Measurements from ENCODE around the gene ASXL3.
A peak's percentile ranks its signal among the peaks of the same experiment; 100 is the strongest.

ASXL3 gene

DNA sequence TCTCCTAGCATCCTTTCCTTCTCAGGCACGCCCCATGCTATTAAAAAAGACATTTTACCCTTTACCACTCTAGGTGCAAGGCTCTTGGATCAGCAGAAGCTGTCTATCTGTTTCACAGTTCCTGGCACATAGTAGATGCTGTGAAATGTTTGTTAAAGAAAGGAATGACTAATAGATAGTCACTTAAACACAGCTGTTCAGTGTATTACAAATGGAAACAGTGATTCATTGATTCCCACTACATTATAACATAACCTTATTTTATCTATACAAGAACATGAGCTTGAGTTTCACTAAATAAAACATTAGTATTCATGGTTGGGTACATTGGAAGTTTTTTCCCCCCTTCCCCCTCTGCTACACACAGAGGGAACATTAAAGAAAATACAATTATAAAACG is 142.1 kb downstream of the ASXL3 start:
- no peak for DNase-seq (ENCODE audit: low spot score)

- no peak for DNase-seq (ENCODE audit: low spot score)
Observed at GRCh38 chr18:33729556-33729955, 151.5 kb downstream of the ASXL3 start.

DNA sequence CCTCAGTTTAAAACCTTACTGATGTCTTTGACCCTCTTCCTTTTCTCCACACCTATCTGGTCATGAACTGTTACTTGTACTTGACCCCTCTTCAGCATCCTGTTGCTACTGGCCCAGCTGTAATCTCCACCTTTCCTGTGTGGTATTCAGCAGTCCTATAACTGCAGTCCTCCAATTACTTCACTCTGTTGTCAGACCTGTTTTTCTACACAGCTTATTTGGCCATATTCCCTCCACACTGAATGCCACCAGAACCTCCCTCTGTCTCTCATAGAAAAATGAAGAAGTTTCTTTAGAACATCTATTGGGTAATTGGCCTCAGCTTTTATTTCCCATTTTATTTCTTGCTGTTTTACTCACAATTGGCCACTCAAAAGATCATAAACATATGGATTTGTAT is 155.4 kb downstream of the ASXL3 start:
- no peak for DNase-seq (ENCODE audit: low spot score)

DNA sequence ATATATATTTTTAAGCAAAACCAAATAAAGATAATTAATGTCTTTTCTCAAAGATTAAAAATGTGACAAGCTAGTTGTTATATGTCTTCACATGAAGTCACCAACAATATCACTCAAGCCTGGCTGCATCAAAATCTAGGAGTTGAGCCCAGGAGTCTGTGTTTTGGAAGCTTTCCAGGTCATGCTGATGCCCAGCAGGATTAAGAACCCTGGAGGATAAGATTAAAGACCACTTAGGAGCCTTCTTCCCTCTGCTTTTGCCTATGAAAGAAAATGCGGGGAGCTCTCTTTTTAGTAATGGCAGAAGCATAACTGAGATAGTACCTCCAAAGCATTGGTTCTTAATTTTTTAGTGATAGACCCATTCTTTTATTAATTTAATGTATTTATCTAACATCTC is 157.4 kb downstream of the ASXL3 start:
- no peak for DNase-seq (ENCODE audit: low spot score)

DNA sequence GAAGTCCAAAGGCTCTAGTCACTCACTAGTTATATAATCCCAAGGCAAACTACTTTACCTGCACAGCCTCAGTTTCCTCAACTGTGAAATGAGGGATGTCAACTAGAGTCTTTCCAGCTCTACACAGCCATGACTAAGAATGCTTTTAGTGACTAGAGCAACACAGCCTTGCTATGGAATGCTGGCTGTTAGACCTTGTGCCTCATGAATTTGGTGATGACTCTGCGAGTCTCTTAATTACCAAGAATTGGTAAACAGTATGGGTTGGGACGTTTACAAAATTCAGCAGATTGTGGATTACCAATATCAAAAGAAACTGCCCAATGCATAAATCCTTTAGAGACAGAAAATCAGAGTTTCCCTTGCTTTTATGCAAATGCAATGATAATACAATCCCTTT is 163.7 kb downstream of the ASXL3 start:
- DNase-seq (ENCODE audit: low spot score), result no peak

DNA sequence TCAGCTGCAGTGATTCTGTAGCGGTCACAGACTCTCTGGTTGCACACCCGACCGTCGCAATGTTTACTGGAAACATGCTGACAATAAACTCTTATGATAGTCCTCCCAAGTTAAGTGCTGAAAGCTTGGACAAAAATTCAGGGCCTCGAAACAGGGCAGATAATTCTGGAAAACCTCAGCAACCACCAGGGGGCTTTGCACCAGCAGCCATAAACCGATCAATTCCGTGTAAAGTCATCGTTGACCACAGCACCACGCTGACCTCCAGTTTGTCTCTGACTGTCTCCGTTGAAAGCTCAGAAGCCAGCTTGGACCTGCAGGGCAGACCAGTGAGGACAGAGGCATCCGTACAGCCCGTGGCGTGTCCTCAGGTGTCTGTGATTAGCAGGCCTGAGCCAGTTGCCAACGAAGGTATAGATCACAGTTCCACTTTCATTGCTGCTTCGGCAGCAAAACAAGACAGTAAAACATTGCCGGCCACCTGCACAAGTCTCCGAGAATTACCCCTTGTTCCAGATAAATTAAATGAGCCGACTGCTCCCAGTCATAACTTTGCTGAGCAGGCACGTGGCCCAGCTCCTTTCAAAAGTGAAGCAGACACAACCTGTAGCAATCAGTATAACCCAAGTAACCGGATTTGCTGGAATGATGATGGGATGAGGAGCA is 166.1 kb downstream of the ASXL3 start:
- DNase-seq (ENCODE audit: low spot score), result no peak

- DNase-seq (ENCODE audit: low spot score), result no peak
Observed at GRCh38 chr18:33745151-33745795, 167.3 kb downstream of the ASXL3 start.

DNA sequence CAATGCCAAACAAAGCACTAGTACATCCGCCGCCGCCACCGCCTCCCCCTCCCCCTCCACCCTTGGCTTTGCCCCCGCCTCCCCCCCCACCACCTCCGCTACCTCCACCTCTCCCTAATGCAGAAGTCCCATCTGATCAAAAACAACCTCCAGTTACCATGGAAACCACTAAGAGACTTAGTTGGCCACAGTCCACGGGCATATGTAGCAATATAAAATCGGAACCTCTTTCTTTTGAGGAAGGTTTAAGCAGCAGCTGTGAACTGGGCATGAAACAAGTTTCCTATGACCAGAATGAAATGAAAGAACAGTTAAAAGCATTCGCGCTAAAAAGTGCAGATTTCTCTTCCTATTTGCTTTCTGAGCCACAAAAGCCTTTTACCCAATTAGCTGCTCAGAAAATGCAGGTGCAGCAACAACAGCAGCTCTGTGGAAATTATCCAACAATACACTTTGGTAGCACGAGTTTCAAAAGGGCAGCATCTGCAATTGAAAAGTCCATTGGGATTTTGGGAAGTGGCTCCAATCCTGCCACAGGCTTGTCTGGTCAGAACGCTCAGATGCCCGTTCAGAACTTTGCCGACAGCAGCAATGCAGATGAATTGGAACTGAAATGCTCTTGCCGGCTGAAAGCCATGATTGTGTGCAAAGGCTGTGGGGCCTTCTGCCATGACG is 168.0 kb downstream of the ASXL3 start:
- peak; percentile 43 for DNase-seq (ENCODE audit: low spot score)

GRCh38 chr18:33749834-33750233 is 171.8 kb downstream of the ASXL3 start:
- no peak for DNase-seq (ENCODE audit: low spot score)

DNA sequence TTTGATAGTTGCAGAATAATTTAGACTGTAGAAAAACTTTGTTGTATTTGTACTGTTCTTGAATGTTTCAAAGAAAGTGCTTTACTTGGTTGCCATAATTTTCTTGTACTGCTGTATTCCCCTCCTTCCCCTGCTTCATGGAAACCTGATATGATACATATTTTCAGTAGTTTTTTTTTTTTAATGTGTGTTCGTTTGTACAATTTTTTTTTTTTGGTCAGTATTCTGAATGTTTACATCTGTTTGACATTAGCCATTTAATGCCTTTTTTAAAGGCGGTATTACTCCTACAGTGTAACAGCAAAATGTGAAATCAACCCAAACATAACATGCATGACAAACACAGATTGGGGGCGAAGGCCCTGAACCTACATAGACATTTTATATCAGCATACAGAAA is 172.3 kb downstream of the ASXL3 start:
- DNase-seq (ENCODE audit: low spot score), result no peak

- peak; percentile 28 for DNase-seq (ENCODE audit: low spot score)
Observed at GRCh38 chr18:33751613-33752221, 173.7 kb downstream of the ASXL3 start.

DNA sequence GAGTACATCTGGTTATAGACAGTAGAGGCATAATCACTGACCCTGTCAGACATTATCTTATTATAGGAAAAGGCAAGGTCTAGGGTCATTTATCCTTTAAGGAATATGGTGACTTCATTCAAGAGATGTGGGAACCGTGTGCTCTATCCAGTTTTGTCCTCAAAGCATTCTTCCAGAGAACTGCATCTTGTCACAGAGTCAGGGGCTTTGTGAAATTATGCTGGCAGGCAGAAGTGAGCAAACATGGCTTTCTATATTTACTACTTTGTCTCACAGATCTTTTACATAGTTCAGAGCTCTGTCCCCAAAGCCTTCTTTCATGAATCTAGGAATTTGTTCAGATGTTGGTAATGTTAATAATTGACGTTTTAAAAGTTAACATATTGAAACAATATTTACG is 177.4 kb downstream of the ASXL3 start:
- no peak for DNase-seq (ENCODE audit: low spot score)

- no peak for DNase-seq (ENCODE audit: low spot score)
Observed at GRCh38 chr18:33755931-33756560, 178.0 kb downstream of the ASXL3 start.

GRCh38 chr18:33757037-33757436 is 179.0 kb downstream of the ASXL3 start:
- no peak for DNase-seq (ENCODE audit: low spot score)

DNA sequence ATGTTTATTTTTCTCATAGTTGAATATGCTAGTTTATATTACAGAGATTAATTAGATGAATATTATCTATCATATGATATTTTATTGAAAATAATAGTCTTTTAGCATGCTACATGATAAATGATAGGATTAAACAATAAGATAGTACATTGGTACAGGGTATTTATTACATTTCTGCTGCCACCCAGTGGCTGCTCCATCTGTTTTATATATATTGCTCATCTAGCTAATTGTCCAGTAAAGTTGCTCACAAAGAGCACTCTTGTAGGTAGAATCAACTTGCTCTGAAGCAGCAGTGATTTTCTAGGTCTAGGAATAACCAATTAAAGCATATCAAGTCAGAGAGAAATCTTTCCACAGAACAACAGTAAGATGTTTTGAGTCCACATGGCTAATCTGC is 183.3 kb downstream of the ASXL3 start:
- DNase-seq (ENCODE audit: low spot score), result peak; percentile 40

DNA sequence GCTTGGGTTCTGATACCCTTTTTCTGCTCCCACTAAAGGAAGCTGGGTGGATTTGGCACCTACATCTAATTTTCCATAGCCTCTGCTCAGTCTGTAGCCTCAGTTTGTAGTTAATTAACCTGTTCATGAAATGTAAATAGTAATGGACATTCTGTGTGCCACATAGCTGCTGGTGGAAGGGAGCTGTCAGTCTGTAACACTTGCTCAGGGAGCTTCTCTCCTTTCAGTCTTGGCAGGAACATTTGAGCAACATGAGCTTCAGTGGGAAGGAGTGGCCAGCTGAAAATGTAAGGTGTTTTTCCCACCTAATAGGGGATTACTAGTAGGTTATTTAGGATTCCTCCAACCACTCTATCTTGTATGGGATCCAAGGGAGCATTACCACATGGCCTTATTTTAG is 203.4 kb downstream of the ASXL3 start:
- no peak for DNase-seq (ENCODE audit: low spot score)

All from globus pallidus (tissue), 1 donor.